Esophagus (tissue), 2 donors: ENCODE data around the gene DLGAP1. TPM values are rescaled to one million over a fixed set of nuclear protein-coding genes. Genes with fewer than 3 reads are reported as not detected.

Experiments used
- H3K27ac ChIP-seq, 2 donors: one replicate each; pipeline ENCODE4 v1.5.1; 2013; ENCODE audit warnings: low read depth in 2 of 2, mild to moderate bottlenecking in 2 of 2, inconsistent platforms in 1 of 2, low read length in 1 of 2, moderate library complexity in 1 of 2
- H3K27me3 ChIP-seq, 2 donors: one replicate each; pipeline ENCODE4 v1.6.1; 2013; ENCODE audit warnings: low read length in 2 of 2, control low read depth in 1 of 2, mild to moderate bottlenecking in 1 of 2; ENCODE audit not compliant: insufficient read depth in 2 of 2, control insufficient read depth in 1 of 2
- H3K36me3 ChIP-seq, 2 donors: one replicate each; pipeline ENCODE4 v1.6.1; 2013; ENCODE audit warnings: low read length in 1 of 2; ENCODE audit not compliant: control insufficient read depth in 2 of 2, insufficient read depth in 2 of 2
- H3K4me1 ChIP-seq, 2 donors: one replicate each; pipeline ENCODE4 v1.6.1; 2013; ENCODE audit warnings: low read length in 1 of 2; ENCODE audit not compliant: control insufficient read depth in 2 of 2, insufficient read depth in 2 of 2
- H3K4me3 ChIP-seq, 2 donors: one replicate each; pipeline ENCODE4 v1.5.1; 2013; ENCODE audit warnings: low read length in 2 of 2, mild to moderate bottlenecking in 2 of 2, low read depth in 1 of 2, moderate library complexity in 1 of 2
- H3K9me3 ChIP-seq, 2 donors: one replicate each; pipeline ENCODE4 v1.6.1; 2013; ENCODE audit warnings: mild to moderate bottlenecking in 2 of 2, low read depth in 1 of 2, low read length in 1 of 2, moderate library complexity in 1 of 2; ENCODE audit not compliant: control insufficient read depth in 2 of 2, insufficient read depth in 1 of 2
- WGBS, 2 donors: extraction: QIAGEN DNeasy Blood & Tissue Kit; methylation state at CpG; one replicate each; pipeline ENCODE4 v1.1.7; 2013; 5-methylcytosine and 5-hydroxymethylcytosine counted together
- polyA plus RNA-seq, 2 donors: library from polyadenylated mRNA; stranded (reverse); fragments of 200-250 nt; gene quantifications; one replicate each; pipeline ENCODE4 v1.2.3, GENCODE V29; 2013
- donor health status: healthy with polysubstance abuse.
- donor health status: Bipolar disorder and iron deficiency.

DLGAP1 gene
- polyA plus RNA-seq, 2 donors = 0.47 to 0.59 TPM

DNA sequence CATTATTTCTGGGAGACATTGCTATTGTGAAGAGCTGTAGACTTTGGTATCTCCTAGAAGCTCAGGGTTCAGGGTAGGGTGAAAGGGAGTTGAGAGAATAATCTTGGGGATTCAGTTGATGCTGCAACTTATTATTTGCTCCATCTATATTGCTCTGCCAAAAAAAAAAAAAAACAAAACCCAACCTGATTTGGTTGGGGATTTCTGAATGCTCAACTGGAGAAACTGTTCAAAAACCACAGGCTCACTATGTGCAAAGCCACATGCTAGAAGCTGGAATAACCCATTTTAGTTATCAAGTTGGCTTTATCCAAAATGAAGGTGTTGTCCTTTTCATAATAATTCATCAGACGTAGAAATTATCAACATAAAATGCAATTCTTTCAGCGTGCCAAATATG, 696.0 kb downstream of the DLGAP1 start:
- 72 to 77% methylated on average over 2 of the region's 2 CpGs for whole genome bisulfite sequencing, 2 donors
- Histone ChIP-seq H3K4me3 (no peak overlapping the region), H3K27me3 (no peaks in the 10 kb centered on the region), H3K4me1 (no peaks in the 10 kb centered on the region), H3K9me3 (no peaks in the 10 kb centered on the region), H3K36me3 (no peaks in the 10 kb centered on the region), H3K27ac (no peak overlapping the region)

DNA sequence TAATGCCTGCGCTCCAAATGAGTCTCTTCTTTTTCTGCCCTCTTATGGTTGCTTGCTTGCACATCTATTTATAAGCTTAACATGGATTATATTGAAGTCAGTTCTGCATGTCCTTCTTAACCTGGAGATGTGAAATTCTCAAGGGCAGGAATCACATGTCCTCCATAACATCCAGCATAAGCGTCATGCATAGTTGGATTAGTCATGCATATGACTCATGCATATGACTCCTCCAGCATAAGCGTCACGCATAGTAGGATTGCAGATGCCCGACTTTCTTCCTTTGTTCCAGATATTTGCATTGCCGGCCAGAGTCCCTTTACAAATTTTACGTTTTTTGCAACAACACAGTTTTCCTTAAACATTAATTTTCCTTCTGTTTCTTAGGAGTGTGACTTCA, 696.6 kb downstream of the DLGAP1 start:
- Histone ChIP-seq H3K27me3 (no peaks in the 10 kb centered on the region), H3K27ac (no peak overlapping the region), H3K4me3 (no peak overlapping the region), H3K4me1 (no peaks in the 10 kb centered on the region), H3K9me3 (no peaks in the 10 kb centered on the region), H3K36me3 (no peaks in the 10 kb centered on the region)
- WGBS, 2 donors = 79 to 82% methylated on average over 7 of the region's 7 CpGs

DNA sequence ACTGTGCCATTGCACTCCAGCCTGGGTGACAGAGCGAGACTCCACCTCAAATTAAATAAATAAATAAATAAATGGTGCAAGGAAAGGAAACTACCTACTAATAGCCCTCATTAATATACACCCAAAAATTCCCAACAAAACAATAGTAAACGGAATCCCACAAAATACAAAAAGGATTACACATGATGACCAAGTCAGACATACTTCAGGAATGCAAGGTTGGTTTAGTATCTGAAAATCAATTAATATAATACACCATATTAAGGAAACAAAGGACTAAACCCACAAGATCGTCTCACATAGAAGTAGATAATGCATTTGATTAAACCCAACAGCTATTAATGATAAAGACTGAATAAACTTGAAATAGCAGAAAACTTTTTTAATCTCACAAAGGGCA, 697.7 kb downstream of the DLGAP1 start:
- H3K9me3 ChIP-seq = no peaks in the 10 kb centered on the region
- no peak overlapping the region for H3K27ac ChIP-seq
- no peaks in the 10 kb centered on the region for H3K4me1 ChIP-seq
- no peak overlapping the region for H3K4me3 ChIP-seq
- 92 to 95% methylated on average over 3 of the region's 3 CpGs for WGBS, 2 donors
- no peaks in the 10 kb centered on the region for H3K27me3 ChIP-seq
- no peaks in the 10 kb centered on the region for H3K36me3 ChIP-seq

DNA sequence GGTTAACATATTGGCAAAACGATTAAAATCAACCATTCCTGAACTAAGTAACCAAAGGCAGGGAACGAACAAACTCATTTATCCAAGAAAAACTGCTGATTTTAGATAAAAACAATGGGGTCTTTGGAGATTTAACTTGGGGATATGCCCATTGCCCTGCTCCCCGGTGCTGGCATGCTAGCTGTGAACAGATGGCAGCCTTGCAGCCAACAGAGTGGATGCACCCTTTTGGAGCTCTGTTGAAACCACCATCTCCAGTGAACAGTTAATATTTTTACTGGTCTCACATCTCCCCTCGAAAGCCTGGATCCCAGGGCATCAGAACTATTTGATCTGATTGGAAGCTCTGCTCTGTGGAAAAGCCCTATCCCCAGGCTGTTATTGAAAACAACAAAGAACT, 702.0 kb downstream of the DLGAP1 start:
- 67 to 74% methylated on average over 4 of the region's 4 CpGs for WGBS, 2 donors
- Histone ChIP-seq H3K27ac (no peak overlapping the region), H3K36me3 (no peaks in the 10 kb centered on the region), H3K4me3 (no peak overlapping the region), H3K4me1 (no peaks in the 10 kb centered on the region), H3K9me3 (no peaks in the 10 kb centered on the region), H3K27me3 (no peaks in the 10 kb centered on the region)

DNA sequence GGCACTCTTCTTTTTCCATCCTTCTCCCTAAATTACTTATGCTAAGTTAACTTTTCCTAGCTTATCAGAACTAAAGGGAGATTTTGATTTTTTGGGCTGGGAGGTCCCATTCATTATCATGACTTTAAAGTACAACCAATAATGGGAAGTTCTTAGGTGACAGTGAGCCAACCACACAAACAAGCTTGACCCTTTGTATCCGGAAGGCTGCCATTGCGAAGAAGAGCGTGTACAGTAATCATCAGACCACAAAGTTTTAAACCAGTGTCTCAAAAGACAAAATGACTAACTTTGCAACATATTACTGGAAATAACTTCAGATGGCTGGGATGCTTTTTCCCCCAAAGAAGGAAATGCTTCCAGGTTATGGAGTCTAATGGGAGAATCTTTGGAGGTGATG, 707.0 kb downstream of the DLGAP1 start:
- H3K36me3 ChIP-seq = no peaks in the 10 kb centered on the region
- no peaks in the 10 kb centered on the region for H3K27me3 ChIP-seq
- 74 to 88% methylated on average over 3 of the region's 3 CpGs for whole genome bisulfite sequencing, 2 donors
- H3K4me1 ChIP-seq = no peaks in the 10 kb centered on the region
- H3K4me3 ChIP-seq = no peak overlapping the region
- H3K27ac ChIP-seq = no peak overlapping the region
- no peaks in the 10 kb centered on the region for H3K9me3 ChIP-seq

DNA sequence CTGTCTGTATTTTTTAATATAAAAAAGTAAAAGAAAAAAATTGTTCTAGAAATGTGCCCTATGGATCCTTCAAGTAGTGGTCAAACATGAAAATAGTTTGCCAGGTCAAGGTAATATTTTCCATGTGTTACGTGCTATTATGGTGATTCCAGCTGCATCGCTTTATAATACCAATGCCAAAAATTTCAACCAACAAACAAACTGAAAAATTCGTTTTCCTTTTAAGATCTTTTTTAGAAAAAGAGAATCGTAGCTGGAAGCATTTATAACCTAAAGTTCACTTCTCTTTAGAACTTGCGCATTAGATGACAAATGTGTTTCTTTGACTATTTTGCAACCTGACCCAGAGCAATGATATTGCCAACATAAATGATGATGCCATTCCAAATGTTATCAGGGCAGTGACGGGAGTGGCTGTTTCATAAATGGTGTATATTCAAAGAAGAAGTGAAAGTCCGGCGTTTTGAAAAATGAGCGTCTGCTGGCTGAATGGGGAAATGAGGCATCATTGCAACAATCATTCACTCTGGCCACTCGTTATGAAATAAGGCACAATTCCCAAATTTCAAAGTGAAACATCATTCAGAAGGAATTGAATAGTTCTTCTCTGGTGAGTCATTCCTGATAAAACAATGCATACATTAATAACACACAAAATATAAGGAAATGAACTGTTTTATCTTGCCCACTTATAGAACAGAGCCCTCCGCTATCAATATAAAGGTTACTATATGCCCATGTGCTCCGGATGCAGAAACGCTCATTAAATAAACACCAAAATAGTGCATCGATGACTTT, 707.7 kb downstream of the DLGAP1 start:
- Histone ChIP-seq H3K9me3 (no peaks in the 10 kb centered on the region), H3K27ac (no peak overlapping the region), H3K4me3 (no peak overlapping the region), H3K4me1 (no peaks in the 10 kb centered on the region), H3K27me3 (no peaks in the 10 kb centered on the region), H3K36me3 (no peaks in the 10 kb centered on the region)
- WGBS, 2 donors = 60 to 63% methylated on average over 14 of the region's 14 CpGs

DNA sequence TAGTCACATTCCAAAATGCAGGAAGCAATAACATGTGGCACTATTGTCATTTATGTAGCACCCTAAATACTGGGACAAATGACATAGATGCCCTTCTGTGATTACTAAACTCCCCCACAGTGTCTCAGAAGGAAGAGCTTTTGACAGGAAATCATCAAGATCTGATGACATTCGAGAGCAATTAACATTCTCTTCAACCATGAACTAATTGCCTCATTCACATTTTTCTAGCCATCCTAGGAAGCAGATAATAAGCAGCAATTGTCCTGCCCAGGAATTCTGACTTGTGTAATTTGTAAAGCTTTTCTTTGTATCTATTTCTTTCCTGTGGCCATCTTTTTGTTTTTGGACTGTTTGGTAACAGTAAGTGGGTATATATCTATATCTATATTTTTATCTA, 712.6 kb downstream of the DLGAP1 start:
- no peak overlapping the region for H3K27ac ChIP-seq
- H3K27me3 ChIP-seq = no peaks in the 10 kb centered on the region
- H3K9me3 ChIP-seq = peaks cover 0 to 4% of the 10 kb centered on the region in 2 donors
- 24 to 40% methylated on average over 1 of the region's 1 CpG for WGBS, 2 donors
- H3K36me3 ChIP-seq = no peaks in the 10 kb centered on the region
- H3K4me1 ChIP-seq = no peaks in the 10 kb centered on the region
- H3K4me3 ChIP-seq = no peak overlapping the region

DNA sequence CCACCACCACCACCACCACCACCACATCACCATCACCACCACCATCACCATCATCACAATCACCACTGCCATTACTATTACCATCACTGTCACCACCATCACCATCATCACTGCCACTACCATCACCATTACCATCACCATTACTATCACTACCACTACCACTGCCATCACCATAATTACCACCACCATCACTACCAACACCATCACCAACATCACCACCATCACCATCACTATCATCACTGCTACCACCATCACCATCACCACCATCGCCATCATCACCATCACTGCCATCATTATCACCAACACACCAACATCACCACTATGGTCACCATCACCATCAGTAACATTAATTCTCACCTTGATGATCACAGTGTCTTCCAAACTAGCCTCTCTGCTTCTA, 713.8 kb downstream of the DLGAP1 start:
- H3K36me3 ChIP-seq = no peaks in the 10 kb centered on the region
- 96 to 97% methylated on average over 1 of the region's 1 CpG for WGBS, 2 donors
- H3K27me3 ChIP-seq = no peaks in the 10 kb centered on the region
- no peak overlapping the region for H3K27ac ChIP-seq
- H3K9me3 ChIP-seq = peaks cover 0 to 4% of the 10 kb centered on the region in 2 donors
- H3K4me1 ChIP-seq = no peaks in the 10 kb centered on the region
- no peak overlapping the region for H3K4me3 ChIP-seq

DNA sequence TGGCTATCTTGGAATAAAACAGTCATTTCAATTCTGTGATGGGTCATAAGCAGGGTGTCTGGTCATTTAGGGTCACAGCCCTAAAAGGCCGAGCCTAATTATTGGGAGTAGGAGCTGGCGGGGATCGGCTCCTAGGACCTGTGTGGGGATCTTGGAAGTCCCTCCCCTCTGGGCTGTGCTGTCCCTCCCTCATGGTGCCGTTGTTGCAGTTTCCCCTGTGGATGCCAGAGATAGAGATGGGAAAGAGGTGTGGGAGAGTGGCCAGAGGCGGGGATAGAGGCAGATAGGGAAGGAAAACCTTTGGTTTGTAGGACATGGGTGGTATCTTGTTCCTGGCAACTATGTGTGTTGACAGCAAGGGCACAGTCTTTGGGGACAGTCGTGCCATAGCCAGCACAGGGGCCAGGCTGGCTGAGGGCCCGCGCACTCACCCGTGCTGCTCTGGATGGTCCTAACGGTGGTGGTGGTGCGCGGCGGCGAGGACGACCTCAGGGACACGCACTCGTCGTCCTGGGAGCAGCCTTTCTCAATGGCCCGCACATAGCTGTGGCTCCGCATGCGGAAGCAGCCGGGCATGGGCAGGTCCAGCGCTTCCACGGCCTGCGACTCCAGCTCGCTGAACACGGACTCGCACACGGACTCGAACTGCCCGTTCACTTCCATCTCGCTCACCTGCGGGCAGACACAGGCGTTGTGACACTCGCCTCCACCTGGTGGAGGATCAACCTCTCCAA, 726.2 kb downstream of the DLGAP1 start:
- Histone ChIP-seq H3K4me3 (no peak overlapping the region), H3K4me1 (no peaks in the 10 kb centered on the region), H3K27me3 (no peaks in the 10 kb centered on the region), H3K36me3 (no peaks in the 10 kb centered on the region), H3K27ac (no peak overlapping the region), H3K9me3 (peaks cover 0 to 4% of the 10 kb centered on the region in 2 donors)
- 97% methylated on average over 30 to 35 of the region's 35 CpGs for WGBS, 2 donors

DNA sequence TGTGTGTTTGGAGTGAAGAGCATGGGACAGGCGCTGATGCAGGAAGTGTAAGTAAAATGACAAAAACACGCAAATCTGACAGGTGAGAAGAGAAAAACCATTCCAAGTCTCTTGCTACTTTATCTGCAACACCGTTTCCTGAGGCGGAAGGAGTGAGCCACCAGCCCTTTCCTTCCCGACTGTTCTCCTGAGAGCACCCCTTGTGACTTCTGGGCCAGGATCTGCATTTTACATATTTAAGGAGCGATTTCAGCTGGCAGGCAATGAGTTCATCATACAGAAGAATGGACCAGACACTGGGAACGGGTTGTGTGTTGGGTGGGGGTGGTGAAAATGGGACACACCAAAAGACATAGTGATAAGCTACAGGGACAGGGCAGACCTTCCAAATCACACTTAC, 727.8 kb downstream of the DLGAP1 start:
- peaks cover 0 to 4% of the 10 kb centered on the region in 2 donors for H3K9me3 ChIP-seq
- no peaks in the 10 kb centered on the region for H3K36me3 ChIP-seq
- H3K4me1 ChIP-seq = no peaks in the 10 kb centered on the region
- no peaks in the 10 kb centered on the region for H3K27me3 ChIP-seq
- WGBS, 2 donors = 83% methylated on average over 7 of the region's 7 CpGs
- no peak overlapping the region for H3K27ac ChIP-seq
- no peak overlapping the region for H3K4me3 ChIP-seq
